LoVo (cell line): ENCODE measurements around the gene KDM6A.
A peak's percentile ranks its signal among the peaks of the same experiment; 100 is the strongest.
"Not testable (repeated sequence)": the region's sequence is repeated elsewhere in the genome, so short reads cannot be mapped to it uniquely, and the experiment has no call there.

Experiments used
- DNase-seq: peaks from one replicate; pipeline ENCODE4 v3.0.0-alpha.2; 2016; ENCODE audit warnings: low spot score

The KDM6A gene

DNA sequence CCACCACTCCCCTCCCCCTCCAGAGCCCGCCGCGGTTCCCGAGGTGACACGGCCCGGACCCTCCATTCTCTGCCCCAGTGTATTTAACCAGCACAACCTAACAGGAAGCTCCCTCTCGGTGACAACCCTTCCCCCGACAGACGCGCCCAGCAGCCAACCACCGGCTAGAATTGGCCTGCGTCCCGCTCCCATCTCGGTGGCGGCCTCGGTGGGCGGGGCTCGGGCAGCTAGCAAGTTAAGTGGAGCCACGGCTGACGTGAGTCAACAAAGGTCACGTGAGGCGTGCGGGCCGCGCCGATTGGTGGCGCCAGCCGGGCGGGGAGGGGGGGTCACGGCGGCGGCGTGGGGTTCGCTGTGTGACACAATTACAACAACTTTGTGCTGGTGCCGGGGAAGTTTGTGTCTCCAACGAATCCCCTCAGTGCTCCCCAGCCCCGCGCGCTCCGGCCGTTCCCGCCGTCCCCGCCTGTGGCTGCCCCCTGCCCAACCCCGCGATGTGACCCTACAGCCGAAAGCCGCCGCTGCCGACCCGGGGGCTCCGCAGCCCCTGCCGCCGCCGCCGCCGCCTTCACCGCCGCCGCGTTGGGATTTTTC is at the start of gene KDM6A:
KDM6A (plus strand) TSS at position 368 of the 594 bp plus-strand sequence. CDS start 364 bp downstream, outside the sequence.
- peak; percentile 90 for DNase-seq

DNA sequence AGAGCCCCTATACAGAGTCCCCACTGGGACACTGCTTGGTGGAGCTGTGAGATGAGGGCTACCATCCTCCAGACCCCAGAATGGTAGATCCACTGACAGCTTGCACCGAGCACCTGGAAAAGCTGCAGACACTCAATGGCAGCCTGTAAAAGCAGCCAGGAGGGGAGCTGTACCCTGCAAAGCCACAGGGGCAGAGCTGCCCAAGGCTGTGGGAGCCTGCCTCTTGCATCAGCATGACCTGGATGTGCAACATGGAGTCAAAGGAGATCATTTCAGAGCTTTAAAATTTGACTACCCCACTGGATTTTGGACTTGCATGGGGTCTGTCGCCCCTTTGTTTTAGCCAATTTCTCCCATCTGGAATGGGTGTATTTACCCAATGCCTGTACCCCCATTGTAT is 49.8 kb upstream of the KDM6A start:
- not testable (repeated sequence) for DNase-seq

DNA sequence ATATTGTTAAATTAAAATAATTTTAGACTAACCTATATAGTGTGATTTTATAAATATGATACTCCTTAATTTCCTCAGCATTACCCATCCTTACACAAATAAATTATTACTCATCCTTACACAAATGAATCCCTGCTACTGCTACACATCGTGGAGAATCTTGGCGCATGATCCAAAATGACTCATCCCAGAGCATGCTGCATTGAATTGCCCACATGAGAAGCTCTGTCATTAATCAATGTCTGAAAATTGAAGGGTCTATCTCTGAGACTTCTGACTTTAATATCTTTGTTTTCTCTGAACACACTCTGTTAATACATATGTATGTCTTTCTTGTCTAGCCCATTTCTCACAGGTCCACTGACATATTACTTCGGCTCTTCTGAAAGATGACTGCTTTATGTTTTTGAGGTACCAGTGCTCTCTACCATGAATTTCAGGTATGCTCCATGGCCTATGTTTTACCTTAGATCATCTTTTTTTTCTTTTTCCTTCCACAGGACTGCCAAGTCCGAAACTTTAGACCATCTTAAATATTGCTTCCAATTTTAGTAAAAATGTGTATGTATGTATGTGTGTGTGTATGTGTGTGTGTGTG is 44.9 kb upstream of the KDM6A start:
- DNase-seq, result no peak

DNA sequence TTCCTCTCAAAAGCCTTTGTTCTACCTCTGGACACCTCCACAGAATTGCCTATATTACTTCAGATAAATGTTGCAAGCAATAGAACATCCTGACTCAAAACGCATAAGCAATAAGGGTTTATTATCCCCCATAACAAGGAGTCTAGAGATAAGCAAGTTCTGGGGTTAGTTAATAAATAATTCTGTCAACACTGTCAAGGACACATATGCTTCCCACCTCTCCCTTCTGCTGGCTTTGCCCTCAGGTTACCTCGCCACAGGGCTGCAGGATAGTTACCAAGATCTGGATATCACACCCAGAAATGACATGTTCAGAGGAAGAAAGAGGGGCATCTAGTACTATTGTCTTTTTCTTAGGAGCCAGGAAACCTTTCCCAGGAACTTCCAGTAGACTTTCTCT is 43.2 kb upstream of the KDM6A start:
- no peak for DNase-seq

DNA sequence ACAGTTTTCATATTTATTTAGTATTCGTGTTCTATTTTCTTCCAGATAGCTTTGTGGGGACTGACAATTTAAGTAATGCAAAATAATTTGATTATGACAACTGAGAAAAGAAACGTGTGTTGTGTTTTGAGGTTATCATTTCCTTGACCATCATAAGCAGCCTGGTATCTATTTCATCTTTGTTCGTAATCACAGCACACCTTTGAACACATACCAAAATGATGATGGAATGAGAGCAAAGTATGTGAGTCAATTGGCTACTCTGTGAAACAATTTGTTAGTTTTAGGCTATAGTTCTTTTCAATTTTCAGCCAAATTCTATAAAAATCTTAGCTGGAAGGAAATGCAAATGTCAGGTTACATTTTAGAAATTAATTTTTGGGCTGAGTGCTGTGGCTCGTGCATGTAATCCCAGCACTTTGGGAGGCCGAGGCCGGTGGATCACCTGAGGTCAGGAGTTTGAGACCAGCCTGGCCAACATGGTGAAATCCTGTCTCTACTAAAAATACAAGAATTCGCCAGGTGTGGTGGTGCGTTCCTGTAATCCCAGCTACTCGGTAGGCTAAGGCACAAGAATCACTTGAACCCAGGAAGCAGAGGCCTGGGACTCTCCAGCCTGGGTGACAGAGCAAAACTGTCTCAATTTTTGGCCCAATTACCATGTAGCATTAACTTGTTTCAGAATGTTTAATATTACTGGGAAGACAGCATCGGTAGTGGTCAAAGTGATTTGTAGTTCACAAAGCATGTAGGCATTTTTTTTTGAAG is 30.3 kb upstream of the KDM6A start:
- no peak for DNase-seq

DNA sequence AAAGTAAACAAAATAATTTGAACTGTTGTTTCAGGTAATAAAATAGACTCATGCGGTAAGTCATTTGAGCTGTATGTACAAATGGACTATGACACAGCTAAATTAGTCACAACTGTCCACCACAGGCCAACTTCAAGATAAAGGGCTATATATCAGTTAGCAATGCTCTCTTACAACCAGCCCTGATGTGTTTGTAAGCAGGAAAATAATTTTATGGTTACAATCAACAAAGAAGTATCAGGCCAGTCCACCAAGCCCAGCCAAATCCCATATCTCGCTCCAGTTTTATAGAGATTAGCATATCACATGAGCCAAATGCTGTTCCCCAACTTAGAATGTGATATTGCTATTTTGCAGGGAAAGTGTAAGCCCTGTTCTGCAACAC is 29.7 kb upstream of the KDM6A start:
- peak; percentile 11 for DNase-seq

DNA sequence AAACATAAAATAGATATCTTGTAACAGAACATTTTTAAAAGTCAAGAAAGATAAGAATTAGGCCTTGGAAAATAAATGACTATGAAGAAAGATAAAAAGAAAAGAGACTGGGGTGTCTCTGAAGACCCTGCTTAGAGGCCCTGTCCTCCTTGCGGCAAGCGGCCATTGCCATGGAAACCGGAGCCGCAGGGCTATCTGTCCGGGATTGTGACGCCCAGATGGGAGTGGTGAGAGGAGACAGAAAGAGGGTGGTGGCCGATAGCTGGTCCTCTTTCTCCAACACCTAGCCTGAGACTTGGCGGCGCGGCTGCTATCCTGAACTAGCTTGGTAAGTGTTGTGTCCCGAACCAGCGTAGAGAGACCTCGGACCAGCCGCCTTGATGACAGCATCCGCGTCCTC is 29.2 kb upstream of the KDM6A start, which contains the start of gene DUSP21:
DUSP21 (plus strand) TSS at position 269 of the 400 bp plus-strand sequence; CDS start at position 381, 112 bp downstream.
- DNase-seq, result no peak

DNA sequence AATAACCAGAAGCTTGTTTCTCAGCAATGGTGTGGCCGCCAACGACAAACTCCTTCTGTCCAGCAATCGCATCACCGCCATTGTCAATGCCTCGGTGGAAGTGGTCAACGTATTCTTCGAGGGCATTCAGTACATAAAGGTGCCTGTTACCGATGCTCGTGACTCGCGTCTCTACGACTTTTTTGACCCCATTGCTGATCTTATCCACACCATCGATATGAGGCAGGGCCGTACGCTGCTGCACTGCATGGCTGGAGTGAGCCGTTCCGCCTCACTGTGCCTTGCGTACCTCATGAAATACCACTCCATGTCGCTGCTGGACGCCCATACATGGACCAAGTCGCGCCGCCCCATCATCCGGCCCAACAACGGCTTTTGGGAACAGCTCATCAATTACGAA is 28.8 kb upstream of the KDM6A start:
- DNase-seq, result no peak

DNA sequence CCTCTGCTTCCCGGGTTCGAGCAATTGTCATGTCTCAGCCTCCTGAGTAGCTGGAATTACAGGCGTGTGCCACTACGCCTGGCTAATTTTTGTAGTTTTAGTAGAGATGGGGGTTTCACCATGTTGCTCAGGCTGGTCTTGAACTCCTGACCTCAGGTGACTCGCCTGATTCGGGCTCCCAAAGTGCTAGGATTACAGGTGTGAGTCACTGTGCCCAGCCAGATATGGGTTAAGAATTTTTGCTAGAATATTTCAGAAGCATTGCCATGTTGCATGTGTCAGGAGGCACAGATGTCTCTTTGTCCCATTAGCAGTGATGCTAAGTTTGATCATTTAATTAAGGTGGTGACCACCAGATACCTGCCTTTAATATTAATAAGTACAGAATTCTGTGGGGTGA is 22.1 kb upstream of the KDM6A start:
- DNase-seq, result not testable (repeated sequence)

DNA sequence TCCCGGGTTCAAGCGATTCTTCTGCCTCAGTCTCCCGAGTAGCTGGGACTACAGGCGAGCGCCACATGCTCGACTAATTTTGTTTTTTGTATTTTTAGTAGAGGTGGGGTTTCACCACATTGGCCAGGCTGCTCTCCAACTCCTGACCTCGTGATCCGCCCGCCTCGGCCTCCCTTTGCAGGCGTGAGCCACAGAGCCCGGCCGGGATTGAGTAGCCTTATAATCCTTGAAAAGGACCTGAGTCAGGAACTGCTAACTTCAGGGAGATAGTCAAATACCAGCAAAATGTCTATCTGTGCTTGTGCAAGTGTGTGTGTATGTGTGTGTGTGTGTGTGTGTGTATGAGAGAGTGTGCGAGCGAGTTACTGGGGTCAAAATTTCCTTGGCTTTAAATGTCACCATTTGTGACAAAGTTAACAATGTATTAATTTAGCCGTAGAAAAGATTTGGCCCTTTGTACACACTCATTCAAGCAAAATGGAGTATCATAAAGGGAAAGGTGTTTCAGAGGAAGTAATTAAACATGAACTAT is 1.8 kb upstream of the KDM6A start:
- DNase-seq, result no peak

DNA sequence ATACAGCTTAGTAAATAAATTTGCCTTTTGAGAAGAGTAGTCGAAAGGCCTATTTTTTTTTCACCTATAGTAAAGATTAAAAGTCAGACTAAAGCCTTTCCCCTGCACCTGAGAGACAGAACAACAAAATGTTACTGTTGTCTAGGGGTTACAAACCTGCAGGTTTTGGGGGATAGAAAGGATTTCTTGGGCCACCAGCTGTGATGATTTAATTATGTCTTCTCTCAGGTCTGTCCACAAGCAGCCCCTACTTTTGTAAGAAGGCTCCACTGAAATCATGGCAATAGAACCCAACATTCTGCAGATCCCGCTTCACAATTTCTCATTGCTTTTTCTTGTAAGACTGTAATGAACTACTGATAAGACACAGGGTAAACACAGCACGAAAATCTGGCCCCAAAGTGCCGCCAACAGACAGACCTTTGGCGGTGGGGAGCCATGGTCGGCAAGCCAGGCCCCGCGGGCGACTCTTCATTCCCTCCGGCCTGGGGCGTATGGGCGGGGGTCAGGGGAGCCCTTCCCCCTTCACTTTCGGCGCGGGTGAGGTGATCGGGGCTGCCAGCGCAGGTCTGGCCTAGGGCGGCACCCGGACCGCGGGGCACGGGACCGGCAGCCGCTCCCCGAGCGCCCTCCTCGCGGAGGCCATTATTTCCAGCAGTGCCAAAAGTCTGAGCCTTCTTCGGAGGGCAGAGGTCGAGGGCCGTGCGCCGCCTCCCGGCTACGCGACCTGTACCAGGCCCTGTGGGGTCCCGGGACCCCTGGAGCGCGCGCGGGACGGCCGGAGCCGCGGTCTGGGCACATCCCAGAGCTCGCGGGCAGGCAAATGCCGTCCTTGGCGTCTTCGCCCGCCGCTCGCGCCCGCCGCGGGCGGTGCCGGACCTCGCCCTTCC is 812 bp upstream of the KDM6A start:
- no peak for DNase-seq

DNA sequence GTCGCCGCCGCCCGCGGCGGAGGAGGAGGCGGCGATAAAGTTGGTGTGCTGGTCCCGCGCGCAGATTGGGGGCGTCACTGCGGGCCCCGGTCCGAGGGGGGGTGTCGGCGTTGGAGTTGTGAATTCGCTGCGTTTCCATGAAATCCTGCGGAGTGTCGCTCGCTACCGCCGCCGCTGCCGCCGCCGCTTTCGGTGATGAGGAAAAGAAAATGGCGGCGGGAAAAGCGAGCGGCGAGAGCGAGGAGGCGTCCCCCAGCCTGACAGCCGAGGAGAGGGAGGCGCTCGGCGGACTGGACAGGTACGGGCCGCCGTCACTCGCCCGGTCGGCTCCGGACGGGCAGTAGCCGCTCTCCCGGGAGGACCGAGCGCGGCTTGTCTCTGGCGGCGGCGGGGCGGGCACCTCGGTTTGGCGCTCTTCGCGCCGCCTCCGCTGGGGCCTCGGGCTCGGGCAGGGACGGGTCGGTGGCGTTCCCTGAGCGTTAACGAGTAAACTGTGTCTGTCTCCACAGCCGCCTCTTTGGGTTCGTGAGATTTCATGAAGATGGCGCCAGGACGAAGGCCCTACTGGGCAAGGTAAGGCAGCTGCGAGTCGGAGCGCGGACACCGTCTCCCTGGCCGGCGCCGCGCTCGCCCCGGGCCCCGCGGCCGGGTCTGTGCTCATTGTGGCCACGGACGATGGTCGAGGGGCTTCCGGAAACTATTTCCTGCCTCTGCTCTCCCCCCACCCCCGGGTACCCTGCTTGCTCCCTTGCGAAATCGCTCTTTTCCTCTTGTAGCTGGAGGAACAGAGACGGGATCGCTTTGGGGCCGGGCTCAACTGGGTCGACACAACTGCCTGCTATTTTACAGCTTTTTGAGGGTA is 658 bp downstream of the KDM6A start:
- peak; percentile 19 for DNase-seq

DNA sequence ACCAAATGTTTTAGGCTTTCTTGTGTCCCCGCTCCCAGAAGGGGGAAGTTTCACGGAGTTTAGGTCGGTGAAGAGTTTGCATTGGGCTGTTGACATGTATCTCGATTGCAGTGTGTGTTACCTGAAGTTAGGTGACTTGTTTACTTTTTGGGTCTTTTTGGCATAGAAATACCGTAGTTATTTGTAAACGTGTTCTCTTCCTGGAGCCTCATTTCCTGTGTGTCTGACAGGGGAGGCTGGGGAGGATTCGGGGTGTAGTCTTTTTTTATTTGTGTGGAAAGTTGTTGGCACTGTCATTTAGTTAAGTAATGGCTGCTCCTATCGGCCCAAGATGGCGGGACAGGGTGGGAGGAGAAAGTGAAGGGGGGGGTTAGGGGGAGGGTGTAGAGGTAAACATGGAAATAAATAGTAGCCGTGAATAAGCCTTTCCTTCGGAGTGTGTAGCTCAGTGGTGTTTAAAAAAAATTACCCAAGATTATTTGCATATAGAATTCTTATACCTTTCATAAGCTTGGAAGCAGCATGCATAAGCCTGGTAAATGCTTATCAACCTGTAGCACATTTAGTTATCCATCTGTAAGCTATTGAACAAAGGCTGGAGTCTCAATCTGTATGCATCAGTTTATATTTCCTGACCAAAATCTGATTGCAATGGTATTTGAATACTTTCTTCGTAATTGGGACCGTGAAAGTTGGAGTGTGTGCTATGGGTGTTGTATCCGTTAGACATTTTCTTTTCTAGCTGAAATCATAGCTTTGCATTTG is 1.6 kb downstream of the KDM6A start:
- peak; percentile 24 for DNase-seq

DNA sequence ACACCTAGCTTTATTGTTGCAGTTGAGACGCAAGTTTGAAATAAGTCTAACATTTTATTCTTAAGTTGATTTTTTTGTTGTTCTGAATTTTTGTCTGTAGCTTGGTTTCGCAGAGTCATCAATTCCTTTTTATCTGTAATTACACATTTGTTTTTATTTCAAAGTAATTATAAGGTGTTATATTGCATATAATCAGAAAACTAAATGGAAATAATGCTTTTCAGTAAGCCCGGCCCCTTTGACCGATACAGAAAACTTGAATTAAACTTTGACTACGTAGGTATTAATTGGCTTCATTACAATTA is 2.1 kb downstream of the KDM6A start:
- no peak for DNase-seq

DNA sequence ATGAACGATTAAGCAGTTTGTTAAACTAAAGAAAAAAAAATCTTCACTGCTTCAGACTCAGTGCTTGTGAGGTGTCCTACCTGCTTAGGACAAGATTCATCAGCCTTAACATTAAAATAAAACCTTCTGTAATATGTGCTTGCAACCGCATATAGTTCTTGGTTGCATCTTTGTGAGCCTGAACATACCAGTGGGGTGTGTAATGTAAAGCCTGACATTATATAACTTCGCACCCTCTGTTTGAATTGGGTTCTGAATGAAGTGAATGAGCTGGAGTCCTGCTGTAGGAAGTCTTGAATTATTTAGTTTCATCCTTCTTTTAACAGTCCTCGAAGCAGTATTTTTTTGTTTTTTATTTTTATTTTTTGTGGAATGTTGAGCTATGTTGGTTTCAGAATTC is 3.1 kb downstream of the KDM6A start:
- DNase-seq, result no peak

DNA sequence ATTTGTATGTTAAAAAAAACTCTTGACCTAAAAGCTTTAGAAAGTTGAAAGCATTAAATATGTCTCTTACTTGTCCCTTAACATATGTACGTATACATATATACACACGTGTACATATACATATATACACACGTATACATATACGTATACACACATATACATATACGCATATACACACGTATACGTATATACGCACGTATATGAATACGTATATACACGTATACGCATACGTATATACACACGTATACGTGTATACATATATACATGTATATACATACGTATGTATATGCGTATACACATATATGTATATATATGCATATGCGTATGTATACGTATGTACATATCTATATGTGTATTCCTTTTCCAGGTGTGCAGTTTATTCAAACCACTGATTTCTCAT is 3.8 kb downstream of the KDM6A start:
- no peak for DNase-seq

DNA sequence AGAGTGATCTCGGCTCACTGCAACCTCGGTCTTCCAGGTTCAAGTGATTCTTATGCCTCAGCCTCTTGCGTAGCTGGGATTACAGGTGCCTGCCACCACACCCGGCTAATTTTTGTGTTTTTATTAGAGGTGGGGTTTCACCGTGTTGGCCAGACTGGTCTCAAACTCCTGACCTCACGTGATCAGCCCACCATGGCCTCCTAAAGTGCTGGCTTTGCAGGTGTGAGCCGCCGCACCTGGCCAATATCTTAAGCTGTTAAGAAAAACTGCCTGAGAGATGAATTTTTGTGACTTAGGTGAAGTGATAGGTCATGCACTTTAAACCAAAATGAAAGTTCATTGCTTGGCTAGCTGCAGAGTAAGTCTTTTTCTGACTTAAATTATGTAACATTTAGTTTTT is 5.8 kb downstream of the KDM6A start:
- no peak for DNase-seq

DNA sequence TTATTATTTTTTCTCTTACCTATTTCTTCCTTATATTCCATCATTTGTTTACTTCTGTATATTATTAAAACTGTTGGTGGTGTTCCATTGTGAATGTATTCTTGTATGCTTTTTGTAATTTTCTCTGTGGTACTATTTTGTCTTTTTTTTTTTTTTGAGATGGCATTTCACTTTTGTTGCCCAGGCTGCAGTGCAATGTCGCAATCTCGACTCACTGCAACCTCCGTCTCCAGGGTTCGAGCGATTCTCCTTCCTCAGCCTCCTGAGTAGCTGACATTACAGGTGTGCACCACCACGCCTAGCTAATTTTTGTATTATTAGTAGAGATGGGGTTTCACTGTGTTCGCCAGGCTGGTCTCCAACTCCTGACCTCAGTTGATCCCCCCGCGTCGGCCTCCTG is 8.6 kb downstream of the KDM6A start:
- DNase-seq, result no peak

DNA sequence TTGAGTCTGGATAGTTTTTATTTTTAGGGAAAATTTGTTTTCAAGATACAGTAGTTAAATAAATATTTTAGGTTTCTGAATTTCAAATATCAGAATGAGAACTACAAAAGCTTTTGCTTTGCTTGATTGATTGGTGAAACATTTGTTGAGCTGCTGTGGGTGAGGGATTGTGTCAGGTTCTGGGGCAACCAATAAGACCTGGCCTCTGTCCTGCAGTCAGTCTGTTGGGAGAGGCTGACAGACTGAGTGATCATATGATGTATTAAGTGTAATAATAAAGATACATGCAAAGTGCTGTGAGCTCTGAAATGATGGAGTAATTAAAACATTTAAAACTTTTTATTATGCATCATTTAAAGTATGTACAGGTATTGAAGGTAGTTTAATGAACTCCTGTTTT is 9.6 kb downstream of the KDM6A start:
- no peak for DNase-seq

DNA sequence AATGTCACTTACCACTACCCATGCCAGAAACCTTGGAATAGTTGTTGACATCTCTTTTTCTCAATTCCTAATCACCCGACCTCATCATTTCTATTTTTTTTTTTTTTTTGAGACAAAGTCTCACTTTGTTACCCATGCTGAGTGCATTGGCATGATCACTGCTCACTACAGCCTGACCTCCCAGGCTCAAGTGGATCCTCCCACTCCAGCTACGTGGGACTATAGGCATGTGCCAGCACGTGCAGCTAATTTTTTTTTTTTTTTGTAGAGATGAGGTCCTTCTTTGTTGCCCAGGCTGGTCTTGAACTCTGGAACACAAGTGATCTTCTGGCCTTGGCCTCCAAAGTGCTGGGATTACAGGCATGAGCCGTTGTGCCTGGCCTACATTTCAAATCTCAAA is 12.0 kb downstream of the KDM6A start:
- no peak for DNase-seq

DNA sequence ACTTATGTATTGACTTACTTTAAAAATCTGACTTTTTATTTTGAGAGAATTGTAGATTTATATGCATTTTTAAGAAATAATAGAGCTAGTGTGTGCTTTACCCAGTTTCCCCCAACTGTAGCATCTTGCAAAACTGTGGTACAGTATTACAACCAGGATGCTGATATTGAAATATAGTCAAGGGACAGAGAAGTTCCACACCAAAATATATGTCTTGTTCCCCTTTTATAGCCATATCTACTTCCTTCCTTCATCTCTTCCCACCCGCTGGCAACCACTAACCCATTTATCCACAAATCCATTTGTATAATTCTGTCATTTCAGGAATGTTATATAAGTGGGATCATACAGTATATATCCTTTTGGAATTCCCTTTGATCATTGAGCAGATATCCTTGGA is 16.8 kb downstream of the KDM6A start:
- DNase-seq, result no peak
